Gastroesophageal sphincter (tissue), 4 donors: ENCODE measurements around the gene CIBAR2. TPM values are rescaled to one million over a fixed set of nuclear protein-coding genes. Genes with fewer than 3 reads are reported as not detected.

Experiments
- ATAC-seq: fragments of 150-250 bp; one replicate; pipeline ENCODE4 v1.9.1; 2016; ENCODE audit warnings: mild to moderate bottlenecking, moderate library complexity
- H3K27ac ChIP-seq, 4 donors: fragments of 200-600 bp; sonication (generic) in 3 of 4; 1 replicate in 3 of 4; 2 replicates in 1 of 4; pipeline ENCODE4 v1.5.1; 2016 to 2019
- H3K27me3 ChIP-seq: fragments of 200-600 bp; sonication (generic); one replicate; pipeline ENCODE4 v1.5.1; 2019
- H3K36me3 ChIP-seq, 2 donors: fragments of 200-600 bp; sonication (generic); one replicate each; pipeline ENCODE4 v1.5.1; 2019; ENCODE audit warnings: control low read depth in 1 of 2
- H3K4me1 ChIP-seq, 3 donors: fragments of 200-600 bp; sonication (generic); 1 replicate in 2 of 3; 2 replicates in 1 of 3; pipeline ENCODE4 v1.5.1; 2016 to 2019; ENCODE audit warnings: control low read depth in 2 of 3
- H3K4me3 ChIP-seq, 2 donors: fragments of 200-600 bp; sonication (generic); one replicate each; pipeline ENCODE4 v1.5.1; 2019; ENCODE audit warnings: mild to moderate bottlenecking in 1 of 2, moderate library complexity in 1 of 2
- H3K9me3 ChIP-seq, 3 donors: fragments of 200-600 bp; sonication (generic); one replicate each; pipeline ENCODE4 v1.5.1; 2017 to 2019; ENCODE audit warnings: control low read depth in 2 of 3
- EP300 ChIP-seq: sonication (generic); formaldehyde crosslinking; IDR thresholded peaks from one replicate; pipeline ENCODE4 v1.6.1; 2017; ENCODE audit warnings: antibody characterized with exemption, mild to moderate bottlenecking
- POLR2A ChIP-seq, 2 donors: fragments of 450-650 bp; IDR thresholded peaks; one replicate each; pipeline ENCODE4 v1.6.1; 2017; ENCODE audit warnings: antibody characterized with exemption in 2 of 2, mild to moderate bottlenecking in 2 of 2, moderate library complexity in 1 of 2
- POLR2AphosphoS5 ChIP-seq: sonication (generic); formaldehyde crosslinking; IDR thresholded peaks from one replicate; pipeline ENCODE4 v1.6.1; 2017; ENCODE audit warnings: antibody characterized with exemption
- WGBS, 2 donors: methylation state at CpG; one replicate each; pipeline ENCODE4 v1.1.5; 2018; ENCODE audit warnings: low coverage in 1 of 2; 5-methylcytosine and 5-hydroxymethylcytosine counted together
- total RNA-seq, 4 donors: library from RNA; depleted of rRNA; stranded (reverse); fragments of >200 nt; gene quantifications; one replicate each; pipeline ENCODE4 v1.1.0, GENCODE V29; 2016
- TF ChIP-seq, protein P1 (sequence below), 4 experiments: fragments of 200-600 bp in 2 of 4; fragments of 450-650 bp in 2 of 4; sonication (generic) in 1 of 4; IDR thresholded peaks; one replicate each; pipeline ENCODE4 v1.5.1; 2017 to 2019; ENCODE audit warnings: antibody characterized with exemption in 4 of 4, mild to moderate bottlenecking in 2 of 4, moderate library complexity in 2 of 4

The CIBAR2 gene
- total RNA-seq, 4 donors from 2014 or later, result not detected

- H3K27me3 ChIP-seq, result no peaks in the 10 kb centered on the region
- TF ChIP-seq POLR2A (IDR thresholded peaks at IDR 0.05) (no peak), EP300 (no peak), POLR2AphosphoS5 (no peak)
- TF ChIP-seq, protein P1, sequence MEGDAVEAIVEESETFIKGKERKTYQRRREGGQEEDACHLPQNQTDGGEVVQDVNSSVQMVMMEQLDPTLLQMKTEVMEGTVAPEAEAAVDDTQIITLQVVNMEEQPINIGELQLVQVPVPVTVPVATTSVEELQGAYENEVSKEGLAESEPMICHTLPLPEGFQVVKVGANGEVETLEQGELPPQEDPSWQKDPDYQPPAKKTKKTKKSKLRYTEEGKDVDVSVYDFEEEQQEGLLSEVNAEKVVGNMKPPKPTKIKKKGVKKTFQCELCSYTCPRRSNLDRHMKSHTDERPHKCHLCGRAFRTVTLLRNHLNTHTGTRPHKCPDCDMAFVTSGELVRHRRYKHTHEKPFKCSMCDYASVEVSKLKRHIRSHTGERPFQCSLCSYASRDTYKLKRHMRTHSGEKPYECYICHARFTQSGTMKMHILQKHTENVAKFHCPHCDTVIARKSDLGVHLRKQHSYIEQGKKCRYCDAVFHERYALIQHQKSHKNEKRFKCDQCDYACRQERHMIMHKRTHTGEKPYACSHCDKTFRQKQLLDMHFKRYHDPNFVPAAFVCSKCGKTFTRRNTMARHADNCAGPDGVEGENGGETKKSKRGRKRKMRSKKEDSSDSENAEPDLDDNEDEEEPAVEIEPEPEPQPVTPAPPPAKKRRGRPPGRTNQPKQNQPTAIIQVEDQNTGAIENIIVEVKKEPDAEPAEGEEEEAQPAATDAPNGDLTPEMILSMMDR (IDR thresholded peaks at IDR 0.05), result no peak
- H3K27ac ChIP-seq, result no peak overlapping the region
- no peaks in the 10 kb centered on the region for H3K36me3 ChIP-seq
- H3K4me3 ChIP-seq, result no peak overlapping the region
- no peaks in the 10 kb centered on the region for H3K9me3 ChIP-seq
- no CpG with 5 or more reads among the region's 19 CpGs for WGBS, 2 donors
- ATAC-seq, result no peak
- H3K4me1 ChIP-seq, result peaks cover 0 to 55% (median 7%) of the 10 kb centered on the region in 3 donors
Measured at GRCh38 chr16:85142771-85143211, 30.5 kb upstream of the CIBAR2 start.

DNA sequence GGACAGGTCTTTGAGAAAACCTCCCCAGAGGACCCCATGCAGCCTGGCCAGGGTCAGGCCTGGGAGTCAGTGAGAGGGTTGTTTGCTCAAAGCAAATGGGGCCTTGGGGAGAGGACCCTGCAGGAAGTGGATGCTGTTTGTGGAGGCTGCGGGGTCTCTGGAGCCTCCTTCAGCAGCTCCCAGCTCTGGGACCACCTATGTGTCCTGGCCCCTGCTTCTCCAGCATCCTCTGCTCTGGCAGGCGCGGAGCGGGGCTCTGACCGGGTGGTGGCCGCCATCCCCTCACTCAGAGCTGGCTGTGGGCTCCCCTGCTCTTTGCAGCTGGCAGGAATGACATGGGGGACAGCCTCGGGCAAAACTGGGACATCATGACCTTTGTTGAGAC is 29.8 kb upstream of the CIBAR2 start:
- ATAC-seq, result no peak
- H3K9me3 ChIP-seq, result no peaks in the 10 kb centered on the region
- H3K36me3 ChIP-seq, result no peaks in the 10 kb centered on the region
- H3K27ac ChIP-seq, result no peak overlapping the region
- WGBS, 2 donors, result 90% methylated on average over 2 of the region's 7 CpGs; no CpG with 5 or more reads in 1 of the 2 donors
- no peak overlapping the region for H3K4me3 ChIP-seq
- peaks cover 0 to 55% (median 11%) of the 10 kb centered on the region in 3 donors for H3K4me1 ChIP-seq
- no peaks in the 10 kb centered on the region for H3K27me3 ChIP-seq
- TF ChIP-seq POLR2AphosphoS5 (no peak), POLR2A (IDR thresholded peaks at IDR 0.05) (no peak), EP300 (no peak)
- TF ChIP-seq, protein P1 (IDR thresholded peaks at IDR 0.05), result no peak

DNA sequence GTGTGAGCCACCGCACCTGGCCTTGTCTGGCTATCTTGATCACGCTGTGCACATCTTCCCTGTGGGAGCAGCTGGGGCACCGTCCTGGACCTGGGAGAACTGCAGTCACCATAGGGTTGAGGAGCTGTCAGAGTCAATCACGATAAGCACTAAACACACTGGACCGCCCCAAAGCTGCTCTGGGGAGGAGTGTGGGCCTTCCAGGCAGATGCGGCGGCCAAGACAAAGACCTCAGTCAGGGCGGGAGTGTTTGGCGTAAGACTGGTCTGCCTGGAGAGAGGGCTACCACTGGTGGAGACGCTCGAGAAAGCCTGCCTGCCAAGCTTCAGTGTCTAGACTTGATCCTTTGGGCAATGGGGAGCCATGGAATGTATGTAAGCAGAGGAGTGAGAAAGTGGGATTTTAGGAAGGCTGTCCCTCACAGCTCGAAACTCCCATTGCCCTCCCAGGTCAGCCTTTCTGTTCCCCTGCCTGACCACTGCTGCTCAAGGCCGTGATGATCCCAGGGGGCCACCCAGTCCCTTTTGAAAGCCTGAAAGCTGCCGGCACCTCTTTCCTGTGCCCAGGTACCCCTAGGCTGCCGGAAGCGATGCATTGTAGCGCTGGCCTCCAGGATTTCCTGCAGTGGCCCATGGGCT is 29.3 kb upstream of the CIBAR2 start:
- WGBS, 2 donors, result 92 to 98% methylated on average over 6 to 7 of the region's 17 CpGs
- Histone ChIP-seq H3K9me3 (no peaks in the 10 kb centered on the region), H3K27me3 (no peaks in the 10 kb centered on the region), H3K4me1 (peaks cover 0 to 55% (median 15%) of the 10 kb centered on the region in 3 donors), H3K36me3 (no peaks in the 10 kb centered on the region), H3K27ac (no peak overlapping the region), H3K4me3 (no peak overlapping the region)
- no peak for ATAC-seq
- TF ChIP-seq, protein P1 (IDR thresholded peaks at IDR 0.05), result no peak
- TF ChIP-seq EP300 (no peak), POLR2A (IDR thresholded peaks at IDR 0.05) (no peak), POLR2AphosphoS5 (no peak)

- H3K4me1 ChIP-seq, result peaks cover 0 to 55% (median 15%) of the 10 kb centered on the region in 3 donors
- no peaks in the 10 kb centered on the region for H3K27me3 ChIP-seq
- 90 to 91% methylated on average over 11 to 12 of the region's 12 CpGs for WGBS, 2 donors
- TF ChIP-seq, protein P1 (IDR thresholded peaks at IDR 0.05), result no peak
- TF ChIP-seq POLR2A (IDR thresholded peaks at IDR 0.05), result no peak
- no peak for TF ChIP-seq POLR2AphosphoS5
- no peak for TF ChIP-seq EP300
- H3K36me3 ChIP-seq, result no peaks in the 10 kb centered on the region
- no peak for ATAC-seq
- no peaks in the 10 kb centered on the region for H3K9me3 ChIP-seq
- no peak overlapping the region for H3K27ac ChIP-seq
- no peak overlapping the region for H3K4me3 ChIP-seq
Measured at GRCh38 chr16:85140455-85141012, 28.3 kb upstream of the CIBAR2 start.

GRCh38 chr16:85139881-85140339 is 27.6 kb upstream of the CIBAR2 start:
- Histone ChIP-seq H3K27me3 (no peaks in the 10 kb centered on the region), H3K36me3 (no peaks in the 10 kb centered on the region), H3K27ac (no peak overlapping the region), H3K4me3 (no peak overlapping the region), H3K9me3 (no peaks in the 10 kb centered on the region), H3K4me1 (peaks cover 0 to 55% (median 15%) of the 10 kb centered on the region in 3 donors)
- TF ChIP-seq, protein P1 (IDR thresholded peaks at IDR 0.05), result no peak
- TF ChIP-seq EP300 (no peak), POLR2A (IDR thresholded peaks at IDR 0.05) (no peak), POLR2AphosphoS5 (no peak)
- ATAC-seq, result no peak
- 81 to 94% methylated on average over 7 to 8 of the region's 9 CpGs for whole genome bisulfite sequencing, 2 donors
